Lower leg skin (tissue), 3 donors: ENCODE results near the gene ERICH2.

ENCODE experiments used
- POLR2A ChIP-seq, 2 donors: fragments of 450-650 bp; IDR thresholded peaks; one replicate each; pipeline ENCODE4 v1.6.1; 2016 to 2017; ENCODE audit warnings: antibody characterized with exemption in 2 of 2, mild to moderate bottlenecking in 1 of 2, moderate library complexity in 1 of 2
- TF ChIP-seq, protein P1 (sequence below), 3 donors: fragments of 450-650 bp; IDR thresholded peaks; one replicate each; pipeline ENCODE4 v1.5.1; 2016; ENCODE audit warnings: antibody characterized with exemption in 3 of 3, mild to moderate bottlenecking in 3 of 3, moderate library complexity in 2 of 3

DNA sequence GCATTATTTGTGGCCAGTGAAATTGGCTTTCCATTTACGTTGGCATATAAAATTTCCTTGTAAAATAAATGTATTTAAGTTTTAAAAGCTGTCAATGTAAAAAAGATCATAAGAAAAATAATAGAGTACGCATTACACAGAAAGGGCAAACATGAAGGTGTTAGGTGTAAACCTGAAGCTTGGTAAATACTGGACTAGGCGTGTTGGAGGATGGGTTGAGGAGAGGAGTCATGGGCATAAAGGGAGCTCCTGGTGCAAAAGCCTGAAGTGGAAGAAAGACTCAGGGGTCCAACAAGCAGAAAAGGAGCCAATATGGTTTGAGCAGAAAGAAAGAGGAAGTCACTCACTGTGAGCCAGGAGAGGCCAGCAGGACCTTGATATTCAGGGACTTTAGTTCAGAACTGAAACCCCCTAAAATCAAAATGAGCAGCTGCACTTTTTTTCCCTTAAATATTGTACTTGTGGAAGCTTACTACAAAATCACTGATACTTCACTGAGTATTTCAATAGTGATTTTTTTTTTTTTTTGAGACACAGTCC, 30.6 kb upstream of the ERICH2 start:
- TF ChIP-seq, protein P1, sequence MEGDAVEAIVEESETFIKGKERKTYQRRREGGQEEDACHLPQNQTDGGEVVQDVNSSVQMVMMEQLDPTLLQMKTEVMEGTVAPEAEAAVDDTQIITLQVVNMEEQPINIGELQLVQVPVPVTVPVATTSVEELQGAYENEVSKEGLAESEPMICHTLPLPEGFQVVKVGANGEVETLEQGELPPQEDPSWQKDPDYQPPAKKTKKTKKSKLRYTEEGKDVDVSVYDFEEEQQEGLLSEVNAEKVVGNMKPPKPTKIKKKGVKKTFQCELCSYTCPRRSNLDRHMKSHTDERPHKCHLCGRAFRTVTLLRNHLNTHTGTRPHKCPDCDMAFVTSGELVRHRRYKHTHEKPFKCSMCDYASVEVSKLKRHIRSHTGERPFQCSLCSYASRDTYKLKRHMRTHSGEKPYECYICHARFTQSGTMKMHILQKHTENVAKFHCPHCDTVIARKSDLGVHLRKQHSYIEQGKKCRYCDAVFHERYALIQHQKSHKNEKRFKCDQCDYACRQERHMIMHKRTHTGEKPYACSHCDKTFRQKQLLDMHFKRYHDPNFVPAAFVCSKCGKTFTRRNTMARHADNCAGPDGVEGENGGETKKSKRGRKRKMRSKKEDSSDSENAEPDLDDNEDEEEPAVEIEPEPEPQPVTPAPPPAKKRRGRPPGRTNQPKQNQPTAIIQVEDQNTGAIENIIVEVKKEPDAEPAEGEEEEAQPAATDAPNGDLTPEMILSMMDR (IDR thresholded peaks at IDR 0.05) = no peak
- no peak for TF ChIP-seq POLR2A (IDR thresholded peaks at IDR 0.05)
